Stimulated activated CD4-positive, alpha-beta T cell treated with anti-CD3 and anti-CD28 coated beads, Interleukin-1b, Interleukin-23, amount 100 ng/mL, for 48 hours (primary cell): Measurements from ENCODE around the gene LHPP.

Experiments
- DNase-seq: peaks from one replicate; pipeline ENCODE4 v3.0.0-alpha.2; 2020

LHPP gene

DNA sequence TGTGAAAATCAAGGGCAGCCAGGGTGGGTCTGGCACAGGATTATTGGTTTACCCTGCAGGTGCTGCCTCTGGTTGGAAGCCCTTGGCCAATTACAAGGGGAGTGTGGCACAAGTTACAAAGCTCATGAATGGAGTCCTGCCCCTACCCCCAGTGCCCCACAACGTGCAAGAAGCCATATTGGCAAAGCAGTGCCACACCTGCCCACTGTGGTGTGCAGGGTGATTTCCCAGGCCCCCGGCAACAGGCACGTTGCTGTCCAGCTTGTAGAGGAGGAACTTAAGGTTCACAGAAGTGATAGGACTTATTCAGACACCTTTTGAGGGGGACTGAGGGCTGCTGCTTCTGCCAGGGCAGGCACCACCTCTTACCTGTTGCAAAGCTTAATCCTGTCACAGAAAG is 11.4 kb downstream of the LHPP start:
- no peak for DNase-seq

DNA sequence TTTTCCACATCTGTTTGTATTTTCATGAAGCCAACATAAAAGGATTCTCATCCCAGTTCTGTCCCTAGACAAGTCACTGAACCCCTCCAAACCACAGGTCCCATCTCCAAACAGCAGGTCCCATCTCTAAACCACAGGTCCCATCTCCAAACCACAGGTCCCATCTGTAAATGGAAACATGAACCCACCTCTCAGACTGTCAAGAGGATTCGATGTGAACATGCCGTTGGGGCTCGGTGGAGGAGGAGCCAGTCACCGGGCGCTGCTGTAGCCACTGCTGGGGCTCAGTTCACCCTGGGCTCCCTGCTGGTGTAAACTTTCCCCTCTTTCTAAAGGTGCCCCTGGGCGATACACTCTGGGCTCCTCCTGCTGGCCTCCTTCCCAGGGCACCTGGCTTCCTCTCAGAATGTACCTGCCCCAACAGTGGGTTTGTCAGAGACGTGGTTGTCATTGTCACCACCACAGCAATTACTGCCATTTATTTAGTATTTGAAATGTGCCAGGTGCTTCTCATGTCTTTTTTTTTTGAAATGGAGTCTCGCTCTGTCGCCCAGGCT is 13.0 kb downstream of the LHPP start:
- no peak for DNase-seq

DNA sequence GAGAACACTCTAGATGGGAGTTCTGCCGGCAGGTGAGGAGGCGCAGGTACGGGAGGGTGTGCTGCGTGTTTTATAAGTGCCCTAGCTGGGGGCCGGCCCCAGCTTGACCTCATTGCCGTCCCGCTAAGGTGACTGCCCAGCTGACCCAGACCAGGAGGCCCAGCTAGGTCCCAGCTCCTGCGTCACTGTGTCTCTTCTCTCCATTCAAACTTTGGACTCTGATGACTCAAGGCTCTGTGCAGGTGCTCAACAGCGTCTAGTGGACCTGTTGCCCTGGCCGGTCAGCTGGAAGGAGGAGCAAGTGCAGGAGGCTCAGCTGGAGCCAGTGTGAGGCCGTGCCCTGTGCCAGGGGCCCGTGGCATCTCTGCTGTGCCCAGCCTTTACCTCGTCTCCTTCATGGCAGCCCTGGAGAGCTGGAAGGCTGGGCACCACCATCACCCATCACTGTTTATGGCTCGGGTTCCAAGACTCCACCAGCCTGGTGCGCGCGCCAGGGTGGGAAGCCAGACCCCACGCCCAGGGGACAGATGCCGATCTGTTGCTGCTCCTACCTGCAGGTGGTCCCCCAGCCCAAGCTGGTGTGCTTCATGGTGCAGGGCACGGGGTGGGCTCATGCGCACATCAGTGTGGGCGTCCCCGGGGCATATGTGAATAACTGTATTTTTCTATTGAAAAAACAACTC is 14.6 kb downstream of the LHPP start:
- no peak for DNase-seq

DNA sequence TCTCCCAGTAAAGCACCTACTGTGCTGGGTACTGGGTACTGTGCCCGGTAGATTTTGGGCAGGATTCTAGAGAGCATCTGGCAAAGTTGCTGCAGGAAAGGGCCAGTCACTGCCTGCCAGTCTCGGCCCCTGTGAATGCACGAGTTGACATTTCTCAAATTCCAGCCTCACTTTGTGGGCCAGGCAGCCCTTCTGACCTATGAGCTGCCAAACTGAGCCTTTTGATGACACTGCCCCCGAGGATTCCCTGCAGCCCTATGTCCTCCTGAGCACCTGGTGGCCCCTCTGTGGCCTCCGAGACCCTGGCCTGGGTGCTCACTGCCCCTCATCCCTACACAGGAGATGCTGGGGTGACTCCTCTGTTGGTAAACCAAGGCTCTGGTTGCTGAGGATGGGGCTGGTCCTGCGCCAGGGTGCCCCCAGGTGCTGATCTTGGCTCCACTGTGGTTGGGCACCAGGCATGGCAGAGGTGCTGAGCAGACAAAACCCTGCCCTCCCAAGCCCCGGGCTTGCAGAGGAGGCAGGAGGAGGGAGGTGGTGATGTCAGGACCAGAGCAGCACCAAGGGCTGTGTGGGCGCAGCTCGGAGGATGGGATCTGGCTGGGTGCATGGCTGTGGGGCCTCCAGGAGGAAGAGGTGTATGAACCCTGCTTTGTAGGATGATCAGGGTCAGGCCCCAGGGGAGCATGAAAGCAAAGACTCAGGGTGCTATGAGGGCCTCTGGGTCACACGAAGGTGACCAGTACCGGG is 16.2 kb downstream of the LHPP start:
- DNase-seq: no peak

DNA sequence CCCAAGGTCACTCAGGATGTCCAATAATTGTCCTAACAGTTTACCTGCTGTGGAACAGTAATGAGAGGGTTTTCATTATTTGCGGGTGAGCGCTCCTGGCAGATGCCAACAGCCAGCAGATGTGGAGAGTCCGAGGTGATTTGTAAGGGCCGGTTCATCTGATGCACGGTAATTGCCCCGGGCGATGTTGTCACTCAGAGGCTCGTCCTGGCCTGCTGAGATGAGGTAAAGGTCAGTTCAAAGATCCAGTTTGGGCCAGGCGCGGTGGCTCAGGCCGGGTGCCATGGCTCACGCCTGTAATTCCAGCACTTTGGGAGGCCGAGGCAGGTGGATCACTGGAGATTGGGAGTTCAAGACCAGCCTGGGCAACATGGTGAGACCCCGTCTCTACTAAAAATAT is 16.9 kb downstream of the LHPP start:
- DNase-seq: no peak

DNA sequence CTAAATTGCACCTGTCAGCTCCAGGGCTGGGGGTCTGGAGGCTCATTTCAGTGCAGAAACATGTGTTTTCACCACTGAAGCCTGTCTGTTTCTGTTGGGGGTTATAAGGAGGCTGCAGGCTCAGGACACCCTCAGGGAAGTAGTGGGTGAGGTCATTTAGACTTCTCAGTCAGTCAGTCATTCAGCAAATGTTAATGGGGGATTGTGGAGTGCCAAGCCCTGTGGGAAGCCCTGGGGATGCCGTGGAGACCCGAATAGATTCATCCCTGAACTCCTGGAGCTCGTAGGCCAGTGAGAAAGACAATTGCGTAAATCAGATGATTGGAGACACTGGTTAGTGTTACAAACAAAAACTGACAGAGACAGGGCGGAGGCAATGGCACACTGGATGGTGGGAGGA is 19.2 kb downstream of the LHPP start:
- DNase-seq: no peak

DNA sequence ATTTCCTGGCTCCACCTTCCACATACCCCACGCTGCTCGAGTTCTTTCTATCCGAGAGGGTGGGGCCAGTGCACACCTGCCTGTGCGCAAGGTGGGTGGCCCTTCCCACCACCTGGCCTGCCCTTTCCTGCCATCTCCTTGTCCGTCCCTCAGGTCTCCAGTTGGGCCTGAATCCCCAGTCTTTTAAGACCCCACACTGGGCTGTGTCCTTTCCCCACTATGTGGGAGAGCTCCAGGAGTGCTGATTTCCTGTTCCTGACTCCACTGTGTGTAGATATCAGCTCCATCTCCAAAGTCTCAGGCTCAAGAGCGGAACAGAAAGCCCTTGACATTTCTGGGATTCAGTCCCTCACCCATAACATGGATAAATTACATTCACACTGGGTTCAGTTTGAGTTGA is 20.1 kb downstream of the LHPP start:
- DNase-seq: no peak

DNA sequence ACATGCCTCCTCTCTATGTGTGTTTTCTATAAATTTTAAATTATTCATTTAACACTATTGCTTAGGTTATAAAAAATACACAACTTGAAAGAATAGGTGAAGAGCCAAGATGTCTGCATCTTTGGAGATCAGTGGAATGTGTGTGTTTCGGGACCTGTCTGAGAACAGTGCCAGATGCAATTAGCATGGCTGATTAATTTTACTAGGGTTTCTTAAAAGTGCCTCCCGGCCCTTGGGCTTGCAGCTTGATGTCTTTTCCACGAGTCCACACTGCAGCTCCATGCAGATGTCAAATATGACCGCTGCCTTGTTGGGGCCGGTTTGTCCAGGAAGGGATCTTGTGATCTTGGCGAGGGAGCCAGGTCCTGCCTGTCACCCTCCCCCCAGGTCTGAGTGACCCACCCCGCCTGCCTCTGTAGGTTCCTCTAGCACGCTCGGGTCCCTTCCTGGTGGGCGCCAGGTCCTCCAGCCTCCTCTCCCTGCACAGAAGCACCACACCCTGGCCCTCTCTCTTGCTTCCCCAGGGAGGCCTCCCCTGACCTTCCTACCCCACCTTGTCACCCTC is 20.7 kb downstream of the LHPP start:
- DNase-seq: no peak

DNA sequence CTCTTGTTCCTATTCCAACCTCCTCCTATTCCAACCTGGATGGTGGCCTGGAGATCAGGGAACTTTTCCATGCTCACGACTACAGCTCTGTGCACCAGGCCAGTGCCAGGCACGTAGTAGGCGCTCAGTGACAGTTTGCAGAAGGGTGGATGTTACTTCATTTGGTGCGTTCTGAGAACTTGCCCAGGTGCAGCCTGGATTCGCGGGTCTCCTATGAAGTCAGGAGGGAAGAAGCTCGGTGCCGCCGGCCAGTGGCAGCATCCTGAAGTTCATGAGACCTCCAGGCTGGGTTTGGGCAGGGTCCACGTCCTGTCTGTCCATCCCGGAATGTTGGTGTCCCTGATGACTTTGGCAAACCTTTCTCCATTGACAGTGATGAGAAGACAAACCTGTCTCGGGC is 21.3 kb downstream of the LHPP start:
- DNase-seq: no peak

DNA sequence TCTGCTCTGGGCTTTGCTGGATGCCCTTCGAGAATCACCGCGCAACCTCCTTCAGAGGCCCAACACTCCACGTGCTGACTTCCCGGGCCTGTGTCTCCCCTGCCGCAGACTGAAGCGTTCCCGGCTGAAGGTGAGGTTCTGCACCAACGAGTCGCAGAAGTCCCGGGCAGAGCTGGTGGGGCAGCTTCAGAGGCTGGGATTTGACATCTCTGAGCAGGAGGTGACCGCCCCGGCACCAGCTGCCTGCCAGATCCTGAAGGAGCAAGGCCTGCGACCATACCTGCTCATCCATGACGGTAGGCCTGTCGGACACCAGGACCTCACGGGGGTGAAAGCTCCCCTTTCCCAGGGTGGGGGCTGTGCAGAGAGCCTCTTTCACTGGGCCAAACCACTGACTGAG is 22.4 kb downstream of the LHPP start:
- no peak for DNase-seq

DNA sequence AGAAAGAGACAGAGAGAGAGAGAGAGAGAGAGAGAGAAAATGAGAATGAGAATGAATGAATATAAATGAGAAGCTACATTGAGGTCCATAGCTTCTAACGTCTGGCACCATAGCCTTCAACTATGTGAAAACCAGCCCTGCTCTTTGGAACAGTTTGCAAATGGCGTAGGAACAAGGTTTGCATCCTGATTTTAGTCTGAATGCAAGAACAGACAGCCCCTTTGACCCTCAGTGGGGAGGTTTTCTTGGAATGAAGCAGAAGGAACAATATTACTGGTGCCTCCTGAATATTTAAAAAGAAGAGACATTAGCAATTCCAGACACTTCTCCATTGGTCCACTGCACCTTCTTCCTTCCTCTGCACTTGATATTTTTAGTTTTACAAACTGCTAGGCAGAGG is 23.0 kb downstream of the LHPP start:
- DNase-seq: no peak

DNA sequence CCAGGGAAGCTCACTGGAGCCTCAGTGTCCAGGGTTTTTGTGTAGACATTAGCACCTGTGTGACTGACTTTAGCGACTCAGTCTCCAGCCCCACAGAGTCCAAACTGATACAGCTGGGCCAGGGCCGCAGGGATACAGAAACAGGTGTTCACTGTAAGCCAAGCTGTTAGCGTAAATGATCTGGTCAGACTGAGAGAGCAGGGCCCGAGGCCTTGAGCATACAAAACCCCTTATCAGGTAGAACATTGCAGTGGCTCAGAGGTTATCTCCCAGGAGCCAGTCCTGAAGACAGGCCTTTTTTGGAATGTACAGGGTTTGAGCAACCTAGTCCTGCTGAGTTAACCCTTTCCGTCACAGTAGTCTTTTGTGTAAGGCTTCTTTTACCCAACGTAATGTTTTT is 25.0 kb downstream of the LHPP start:
- no peak for DNase-seq

DNA sequence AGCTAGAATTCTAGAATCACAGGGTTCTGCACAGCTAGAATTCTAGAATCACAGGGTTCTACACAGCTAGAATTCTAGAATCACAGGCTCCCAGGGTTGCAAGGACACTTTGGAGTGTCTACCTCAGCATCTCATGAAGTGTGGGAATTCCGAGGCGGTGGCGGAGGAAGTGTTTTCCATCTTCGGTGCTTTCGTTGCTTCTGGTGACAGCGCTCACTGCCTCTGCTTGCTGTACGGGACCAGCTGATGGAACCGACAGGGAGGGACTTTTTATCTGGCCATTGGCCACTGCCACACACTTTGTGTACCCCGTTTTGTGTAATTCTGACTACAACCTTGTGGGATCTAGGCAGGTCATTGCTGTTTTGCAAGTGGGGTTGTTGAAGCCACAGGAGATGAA is 29.5 kb downstream of the LHPP start:
- no peak for DNase-seq

DNA sequence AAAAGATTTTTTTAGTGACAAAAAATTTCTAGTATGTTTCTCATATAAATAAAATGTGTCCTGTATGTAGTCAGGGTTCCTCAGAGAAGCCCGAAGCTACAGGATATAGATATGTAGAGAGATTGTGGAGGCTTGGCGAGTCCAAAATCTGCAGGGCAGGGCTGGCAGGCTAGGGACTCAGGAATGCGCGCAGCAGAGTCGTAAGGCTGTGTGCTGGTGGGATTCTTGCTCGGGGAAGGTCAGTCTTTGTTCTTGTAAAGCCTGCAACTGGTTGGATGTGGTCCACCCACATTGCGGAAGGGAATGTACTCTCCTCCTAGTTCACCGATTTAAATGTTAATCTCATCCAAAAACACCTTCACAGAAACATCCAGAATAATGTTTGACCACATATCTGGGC is 30.6 kb downstream of the LHPP start:
- no peak for DNase-seq

DNA sequence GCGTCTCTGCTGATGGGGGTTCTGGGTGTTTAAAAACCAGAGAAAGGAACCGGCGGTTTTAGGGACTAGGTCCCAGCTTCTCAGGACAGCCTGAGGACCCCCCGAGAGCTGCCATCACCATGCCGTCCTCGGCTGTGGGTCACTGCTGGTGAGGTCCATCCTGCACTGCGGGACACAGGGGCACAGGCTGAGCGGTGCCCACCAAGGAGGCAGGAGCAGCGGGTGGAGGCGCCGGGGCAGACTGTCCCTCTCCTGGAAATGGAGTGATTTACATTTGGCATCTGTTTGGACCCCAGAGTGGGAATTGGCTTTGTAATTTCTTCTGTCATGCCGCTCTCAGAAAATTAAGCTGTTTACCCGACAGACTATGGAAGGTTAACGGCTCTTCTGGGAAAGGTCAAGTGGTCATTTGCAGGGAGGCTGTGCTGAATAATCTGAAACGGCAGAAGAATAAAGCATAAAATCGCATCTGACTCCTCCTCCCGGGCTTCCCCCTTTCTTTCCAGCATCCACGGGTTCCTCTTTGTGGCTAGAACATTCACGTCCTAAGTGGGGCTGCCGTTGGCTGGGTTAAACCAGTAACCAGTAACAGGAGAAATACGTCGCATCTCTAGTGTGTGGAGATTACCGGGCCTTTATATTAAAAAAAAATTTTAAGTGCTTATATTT is 31.7 kb downstream of the LHPP start:
- DNase-seq: no peak

DNA sequence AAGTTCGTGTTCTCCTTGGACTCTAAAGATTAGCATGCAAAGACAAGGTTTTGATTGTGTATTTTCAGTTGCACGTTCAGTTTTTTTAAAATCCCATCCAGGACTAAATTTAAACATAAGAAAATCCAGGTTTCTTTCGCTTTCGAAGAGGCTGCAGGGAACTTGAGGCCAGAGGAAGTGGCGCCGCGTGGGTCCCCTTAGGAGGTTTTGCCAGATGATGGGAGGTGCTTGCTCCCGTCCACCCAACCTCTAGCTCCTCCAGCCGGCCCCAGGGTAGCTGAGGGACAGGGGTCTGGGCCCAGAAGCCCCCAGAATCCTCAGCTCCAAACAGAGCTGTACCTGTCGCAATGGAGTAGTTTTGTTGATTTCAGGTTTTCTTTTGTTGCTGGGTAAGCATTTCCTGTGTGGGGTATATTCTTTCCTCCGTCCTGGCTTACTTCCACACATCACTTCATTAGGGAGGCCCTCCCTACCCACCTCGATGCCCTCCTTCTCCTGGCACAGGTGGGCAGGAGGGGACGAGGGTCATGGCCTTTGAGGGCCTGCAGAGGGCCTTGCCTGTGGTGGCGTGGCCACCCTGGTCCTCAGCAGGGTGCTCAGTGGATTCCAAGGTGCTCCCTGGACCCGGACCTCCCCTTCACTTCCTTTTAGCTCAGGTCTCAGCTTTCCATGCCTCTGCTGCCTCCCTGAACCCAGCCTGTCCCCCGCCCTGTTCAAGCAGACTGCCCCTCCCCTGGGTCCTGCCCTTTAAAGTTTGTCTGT is 32.6 kb downstream of the LHPP start:
- DNase-seq: no peak

DNA sequence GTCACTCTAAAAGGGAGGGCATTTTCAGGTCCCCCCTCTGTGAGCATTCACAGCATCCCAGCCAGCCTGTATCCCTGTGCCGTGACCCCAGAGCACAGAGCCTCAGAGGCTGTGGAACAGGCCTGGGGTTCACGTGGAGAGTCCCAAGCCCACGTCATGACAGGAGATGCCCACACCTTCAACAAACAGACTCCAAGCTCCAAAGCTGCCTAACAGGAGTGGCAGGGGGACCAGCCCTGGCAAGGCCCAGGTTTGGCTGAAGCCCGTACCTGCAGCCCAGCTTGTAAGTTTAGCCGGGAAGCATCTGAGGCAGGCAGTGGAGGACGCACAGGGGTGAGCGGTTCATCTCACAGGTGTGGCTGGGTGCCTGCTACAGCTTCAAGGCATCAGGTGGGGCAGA is 33.5 kb downstream of the LHPP start:
- no peak for DNase-seq

DNA sequence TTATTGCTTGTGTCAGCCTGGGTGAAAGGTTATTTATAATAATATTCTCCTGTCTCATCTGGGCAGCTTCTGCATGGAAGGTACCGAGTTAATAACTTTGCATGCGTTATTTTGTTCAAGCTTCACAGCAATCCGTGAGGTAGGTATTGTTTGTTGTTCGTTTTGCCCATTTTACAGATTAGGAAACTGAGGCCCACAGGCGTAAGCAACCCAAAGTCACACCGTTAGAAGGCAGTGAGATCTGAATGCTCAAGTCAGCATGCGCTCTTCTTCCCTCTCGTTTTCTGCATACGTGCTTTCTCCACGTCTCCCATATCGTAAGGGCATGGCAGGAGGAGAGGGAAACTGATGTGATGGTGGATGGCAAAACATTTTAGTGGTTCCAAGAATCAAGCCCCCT is 34.1 kb downstream of the LHPP start:
- no peak for DNase-seq

DNA sequence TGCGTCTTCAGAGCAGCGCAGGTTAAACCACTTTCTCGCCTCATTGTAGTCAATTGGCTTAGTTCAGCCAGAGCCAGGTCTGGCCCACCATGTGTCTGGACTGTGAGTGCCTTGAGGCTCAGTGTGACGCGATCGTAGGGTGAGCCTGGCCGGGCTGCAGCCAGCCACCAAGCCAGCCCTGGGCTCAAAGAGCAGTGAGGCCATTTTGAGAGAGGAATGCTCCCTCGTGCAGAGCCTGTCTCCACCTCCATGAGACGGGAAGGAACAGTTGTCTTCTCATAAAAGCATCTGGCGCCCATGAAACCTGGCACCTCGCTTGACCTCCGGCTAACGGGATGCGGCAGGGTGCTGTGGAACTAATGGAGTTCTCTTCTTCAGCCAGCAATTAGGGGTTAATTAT is 34.5 kb downstream of the LHPP start:
- DNase-seq: no peak

DNA sequence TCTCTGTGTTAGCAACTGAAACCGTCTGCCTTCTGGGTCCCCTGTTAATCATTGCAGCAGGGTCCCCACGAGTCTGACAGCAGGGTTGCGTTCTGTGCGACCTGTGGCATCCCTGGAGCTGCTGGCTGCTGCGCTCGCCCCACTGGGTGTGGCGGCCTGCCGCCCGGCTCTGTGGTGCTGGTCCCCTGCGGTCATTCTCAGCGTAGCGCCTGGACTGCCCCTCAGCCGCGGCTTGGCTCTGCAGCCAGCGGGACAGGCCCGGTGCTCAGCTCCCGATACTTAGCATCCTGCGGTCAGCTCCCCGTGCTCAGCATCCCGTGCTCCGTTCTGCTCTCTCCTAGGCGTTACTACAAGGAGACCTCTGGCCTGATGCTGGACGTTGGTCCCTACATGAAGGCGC is 35.0 kb downstream of the LHPP start:
- no peak for DNase-seq

DNA sequence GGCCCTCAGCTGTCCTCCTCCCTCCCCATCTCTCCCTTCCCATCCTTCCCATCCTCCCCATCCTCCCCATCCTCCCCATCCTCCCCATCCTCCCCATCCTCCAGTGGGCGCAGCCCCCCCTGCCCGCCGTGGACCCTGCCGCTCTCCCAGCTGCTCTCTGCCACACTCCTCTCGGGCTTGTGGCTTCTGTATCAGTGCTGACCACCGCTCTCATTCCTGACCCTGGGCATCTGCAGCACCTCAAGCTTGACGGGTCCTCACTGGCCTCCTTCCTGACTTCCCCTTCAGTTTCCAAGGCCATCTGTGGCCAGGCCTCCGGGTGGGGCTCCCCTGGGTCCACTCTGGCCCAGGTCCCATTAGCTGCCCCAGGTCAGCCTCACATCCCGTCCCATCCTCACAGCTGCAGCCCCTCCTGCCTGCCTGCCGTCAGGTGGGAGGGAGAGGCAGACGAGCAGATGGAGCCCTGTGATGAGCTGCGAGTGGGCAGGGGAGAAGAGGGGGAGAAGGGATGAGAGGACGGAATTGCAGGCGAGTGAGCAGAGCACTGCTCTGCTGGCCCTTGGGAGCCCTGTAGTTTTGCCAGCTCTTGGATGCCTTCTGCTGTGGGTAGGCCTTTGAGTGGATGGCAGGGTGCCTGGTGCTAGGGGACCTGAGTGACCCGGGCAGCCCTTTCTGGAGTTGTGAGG is 35.7 kb downstream of the LHPP start:
- no peak for DNase-seq

DNA sequence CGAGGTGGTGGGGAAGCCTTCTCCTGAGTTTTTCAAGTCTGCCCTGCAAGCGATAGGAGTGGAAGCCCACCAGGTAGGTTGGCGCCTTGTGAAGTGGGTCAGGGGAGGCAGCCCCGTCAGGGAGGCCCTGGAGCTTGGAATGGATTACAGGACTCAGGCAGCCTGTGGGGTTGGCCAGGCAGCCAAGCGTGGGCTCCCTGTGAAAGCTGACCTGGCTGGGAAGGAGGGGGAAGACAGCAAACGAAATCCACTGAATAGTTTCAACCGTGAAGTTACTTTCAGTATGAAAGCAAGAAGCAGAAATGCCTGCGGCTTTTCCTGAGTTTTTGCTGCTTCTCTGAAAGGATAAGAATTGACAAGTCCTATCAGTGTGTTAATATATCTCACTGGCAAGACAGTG is 36.4 kb downstream of the LHPP start:
- no peak for DNase-seq
